ENCODE measurements around the gene CRYBG3.

CRYBG3 gene

DNA sequence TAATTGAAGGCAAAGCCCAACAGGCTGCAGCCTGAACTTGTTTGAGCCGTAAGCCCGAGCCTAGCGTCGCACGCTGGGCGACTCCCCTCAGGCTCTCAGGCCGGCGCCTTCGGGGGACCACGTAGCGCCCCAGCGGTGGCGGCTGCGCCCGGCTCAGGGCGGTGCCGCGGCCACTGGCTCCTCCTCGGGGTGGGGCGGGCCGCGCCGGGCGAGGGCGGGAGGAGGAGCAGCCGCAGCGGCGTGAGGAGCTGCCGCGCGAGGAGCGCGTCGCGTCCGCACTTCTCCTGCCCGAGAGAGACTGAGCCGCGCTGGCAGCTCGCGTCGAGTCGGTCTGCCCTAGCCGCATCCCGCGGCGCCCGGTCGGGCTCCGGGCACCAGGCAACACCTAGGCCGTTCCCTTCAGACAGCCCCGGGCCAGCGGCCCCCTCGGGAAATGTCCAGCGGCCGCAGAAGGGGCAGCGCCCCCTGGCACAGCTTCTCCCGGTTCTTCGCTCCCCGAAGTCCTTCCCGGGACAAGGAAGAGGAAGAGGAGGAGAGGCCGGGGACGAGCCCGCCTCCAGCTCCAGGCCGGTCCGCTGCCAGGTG lies at the start of gene CRYBG3:
TSS of gene CRYBG3 (plus strand) at position 238 of the 585 bp plus-strand sequence. CDS start at position 434, 196 bp downstream.
- DNase-seq (ENCODE audit: low read depth, low spot score), result no peak
- Histone ChIP-seq H3K9ac (ENCODE audit: insufficient read length) (peak within 1 kb of the TSS; percentile 60), H3K4me3 (peak within 1 kb of the TSS; percentile 87), H3K36me3 (ENCODE audit: insufficient read depth, low read length) (no peaks in the 10 kb centered on the region), H3K9me3 (ENCODE audit: low read depth, low read length) (no peaks in the 10 kb centered on the region), H3K27ac (no peak within 1 kb of the TSS)
- no peak for TF ChIP-seq EZH2 (IDR thresholded peaks at IDR 0.05)
- peak; percentile 57; the same call in 1 of the 2 replicates for TF ChIP-seq POLR2AphosphoS5 (IDR thresholded peaks at IDR 0.05; ENCODE audit: borderline replicate concordance, low read depth, low read length)
- peak; percentile 50 for TF ChIP-seq FOXP2 (optimal IDR thresholded peaks at IDR 0.05; ENCODE audit: control extremely low read depth, extremely low read length, insufficient read depth)

DNA sequence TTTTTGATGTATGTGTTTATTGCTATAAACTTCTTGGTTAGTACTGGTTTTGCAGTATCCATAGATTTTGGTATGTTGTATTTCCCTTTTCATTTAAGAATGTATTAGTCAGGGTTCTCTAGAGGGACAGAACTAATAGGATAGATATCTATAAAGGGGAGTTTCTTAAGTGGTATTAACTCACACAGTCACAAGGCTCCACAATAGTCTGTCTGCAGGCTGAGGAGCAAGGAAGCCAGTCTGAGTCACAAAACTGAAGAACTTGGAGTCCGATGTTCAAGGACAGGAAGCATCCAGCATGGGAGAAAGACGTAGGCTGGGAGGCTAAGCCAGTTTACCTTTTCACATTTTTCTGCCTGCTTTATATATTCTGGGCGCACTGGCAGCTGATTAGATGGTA lies 48.9 kb upstream of the CRYBG3 start:
- H3K9me3 ChIP-seq (ENCODE audit: low read depth, low read length), result no peaks in the 10 kb centered on the region
- DNase-seq (ENCODE audit: low read depth, low spot score), result no peak
- H3K9ac ChIP-seq (ENCODE audit: insufficient read length), result no peak overlapping the region
- H3K36me3 ChIP-seq (ENCODE audit: insufficient read depth, low read length), result peaks cover 17% of the 10 kb centered on the region
- H3K27ac ChIP-seq, result no peak overlapping the region
- TF ChIP-seq FOXP2 (optimal IDR thresholded peaks at IDR 0.05; ENCODE audit: control extremely low read depth, extremely low read length, insufficient read depth) (no peak), POLR2AphosphoS5 (IDR thresholded peaks at IDR 0.05; ENCODE audit: borderline replicate concordance, low read depth, low read length) (no peak), EZH2 (IDR thresholded peaks at IDR 0.05) (no peak)
- H3K4me3 ChIP-seq, result no peak overlapping the region

DNA sequence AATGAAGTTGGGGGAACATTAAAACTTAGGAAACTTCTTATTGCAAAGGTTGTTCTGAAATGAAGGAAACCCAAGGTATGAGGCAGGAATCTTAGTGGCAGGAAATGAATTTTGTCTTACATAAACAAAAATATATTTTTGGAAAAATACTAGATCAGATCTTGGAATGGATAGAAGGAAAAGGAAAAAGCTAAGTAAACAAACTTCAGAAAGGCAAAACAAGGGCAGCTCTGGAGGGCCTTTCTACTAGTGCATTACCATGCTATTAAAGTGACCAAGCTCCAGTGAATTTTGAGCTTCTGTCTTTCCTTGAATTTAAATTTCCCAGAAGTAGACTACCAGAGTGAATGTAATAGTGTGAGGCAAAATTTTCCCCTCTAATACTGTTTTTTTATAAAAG lies 43.7 kb upstream of the CRYBG3 start:
- Histone ChIP-seq H3K4me3 (no peak overlapping the region), H3K36me3 (ENCODE audit: insufficient read depth, low read length) (no peaks in the 10 kb centered on the region), H3K9me3 (ENCODE audit: low read depth, low read length) (no peaks in the 10 kb centered on the region), H3K27ac (no peak overlapping the region), H3K9ac (ENCODE audit: insufficient read length) (no peak overlapping the region)
- TF ChIP-seq FOXP2 (optimal IDR thresholded peaks at IDR 0.05; ENCODE audit: control extremely low read depth, extremely low read length, insufficient read depth) (no peak), EZH2 (IDR thresholded peaks at IDR 0.05) (no peak), POLR2AphosphoS5 (IDR thresholded peaks at IDR 0.05; ENCODE audit: borderline replicate concordance, low read depth, low read length) (no peak)
- no peak for DNase-seq (ENCODE audit: low read depth, low spot score)

DNA sequence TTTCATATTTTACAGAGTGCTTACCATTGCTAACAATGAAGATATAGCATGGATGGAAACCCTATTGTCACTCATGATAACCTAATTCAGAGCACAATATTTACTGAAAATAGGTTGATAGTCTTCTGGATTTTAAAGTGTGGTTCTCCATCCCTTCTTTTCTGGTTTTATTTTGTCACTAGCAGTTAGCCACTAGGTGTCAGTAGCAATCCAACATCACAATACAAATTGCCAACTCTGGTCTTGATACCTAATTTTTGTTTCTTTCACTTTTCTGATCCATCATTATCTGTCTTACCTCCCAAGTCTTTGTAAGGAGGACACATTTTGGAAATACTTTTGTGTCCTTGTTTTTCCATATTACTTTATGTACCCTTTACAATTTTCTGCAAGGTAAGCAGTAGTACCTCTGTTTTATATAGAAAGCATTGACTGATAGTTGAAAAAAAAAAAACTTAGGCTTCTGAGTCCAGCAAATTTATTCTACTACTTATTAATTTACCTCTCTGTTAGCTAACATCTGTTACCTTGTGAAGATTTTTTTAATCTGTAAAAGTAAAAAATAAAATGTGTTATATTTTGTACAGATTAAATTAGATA lies 28.3 kb upstream of the CRYBG3 start:
- DNase-seq (ENCODE audit: low read depth, low spot score), result peak; percentile 16
- no peak for TF ChIP-seq POLR2AphosphoS5 (IDR thresholded peaks at IDR 0.05; ENCODE audit: borderline replicate concordance, low read depth, low read length)
- no peak for TF ChIP-seq FOXP2 (optimal IDR thresholded peaks at IDR 0.05; ENCODE audit: control extremely low read depth, extremely low read length, insufficient read depth)
- no peak for TF ChIP-seq EZH2 (IDR thresholded peaks at IDR 0.05)
- no peak overlapping the region for H3K9ac ChIP-seq (ENCODE audit: insufficient read length)
- H3K27ac ChIP-seq, result no peak overlapping the region
- H3K9me3 ChIP-seq (ENCODE audit: low read depth, low read length), result no peaks in the 10 kb centered on the region
- no peaks in the 10 kb centered on the region for H3K36me3 ChIP-seq (ENCODE audit: insufficient read depth, low read length)
- H3K4me3 ChIP-seq, result no peak overlapping the region

DNA sequence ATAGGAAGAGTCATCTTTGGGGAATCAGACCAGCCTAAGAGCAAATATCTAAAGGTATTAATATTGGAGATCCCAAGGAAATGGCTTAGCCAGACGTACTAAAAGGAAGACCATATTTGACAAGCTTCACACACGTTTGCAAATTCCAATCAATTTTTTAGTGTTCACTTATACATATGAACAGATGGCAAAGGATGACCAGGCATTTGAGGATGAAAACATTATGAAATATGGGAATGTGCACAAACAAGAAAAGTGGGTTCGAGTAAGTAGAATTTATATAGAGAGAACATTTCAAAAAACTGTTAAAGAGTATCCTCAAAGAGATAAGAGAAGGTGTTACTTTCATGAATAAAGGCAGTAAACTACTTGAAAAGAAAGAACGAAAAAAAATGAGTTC lies 25.9 kb upstream of the CRYBG3 start:
- no peak for TF ChIP-seq FOXP2 (optimal IDR thresholded peaks at IDR 0.05; ENCODE audit: control extremely low read depth, extremely low read length, insufficient read depth)
- no peak for TF ChIP-seq POLR2AphosphoS5 (IDR thresholded peaks at IDR 0.05; ENCODE audit: borderline replicate concordance, low read depth, low read length)
- TF ChIP-seq EZH2 (IDR thresholded peaks at IDR 0.05), result no peak
- no peak for DNase-seq (ENCODE audit: low read depth, low spot score)
- H3K9ac ChIP-seq (ENCODE audit: insufficient read length), result no peak overlapping the region
- H3K27ac ChIP-seq, result no peak overlapping the region
- H3K36me3 ChIP-seq (ENCODE audit: insufficient read depth, low read length), result no peaks in the 10 kb centered on the region
- H3K9me3 ChIP-seq (ENCODE audit: low read depth, low read length), result no peaks in the 10 kb centered on the region
- no peak overlapping the region for H3K4me3 ChIP-seq

DNA sequence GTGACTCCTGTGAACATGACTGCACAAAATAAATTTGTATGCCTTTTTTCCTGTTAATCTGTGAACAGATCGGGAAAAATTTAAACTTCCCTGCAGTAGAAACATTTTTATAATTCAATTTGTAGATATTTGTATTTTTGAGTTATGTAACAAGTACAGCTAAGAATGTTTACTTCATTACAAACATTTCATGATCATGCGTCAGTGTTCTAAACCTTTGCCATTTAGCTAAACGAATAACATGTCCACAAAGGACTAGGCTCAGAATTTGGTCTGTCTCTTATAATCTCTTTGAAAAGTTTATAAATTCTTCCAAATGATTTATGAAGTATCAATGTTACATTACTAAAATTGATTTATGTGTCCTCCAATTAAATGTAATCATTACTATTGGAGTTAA lies 17.3 kb upstream of the CRYBG3 start:
- DNase-seq (ENCODE audit: low read depth, low spot score), result no peak
- TF ChIP-seq POLR2AphosphoS5 (IDR thresholded peaks at IDR 0.05; ENCODE audit: borderline replicate concordance, low read depth, low read length) (no peak), EZH2 (IDR thresholded peaks at IDR 0.05) (no peak), FOXP2 (optimal IDR thresholded peaks at IDR 0.05; ENCODE audit: control extremely low read depth, extremely low read length, insufficient read depth) (no peak)
- no peak overlapping the region for H3K27ac ChIP-seq

DNA sequence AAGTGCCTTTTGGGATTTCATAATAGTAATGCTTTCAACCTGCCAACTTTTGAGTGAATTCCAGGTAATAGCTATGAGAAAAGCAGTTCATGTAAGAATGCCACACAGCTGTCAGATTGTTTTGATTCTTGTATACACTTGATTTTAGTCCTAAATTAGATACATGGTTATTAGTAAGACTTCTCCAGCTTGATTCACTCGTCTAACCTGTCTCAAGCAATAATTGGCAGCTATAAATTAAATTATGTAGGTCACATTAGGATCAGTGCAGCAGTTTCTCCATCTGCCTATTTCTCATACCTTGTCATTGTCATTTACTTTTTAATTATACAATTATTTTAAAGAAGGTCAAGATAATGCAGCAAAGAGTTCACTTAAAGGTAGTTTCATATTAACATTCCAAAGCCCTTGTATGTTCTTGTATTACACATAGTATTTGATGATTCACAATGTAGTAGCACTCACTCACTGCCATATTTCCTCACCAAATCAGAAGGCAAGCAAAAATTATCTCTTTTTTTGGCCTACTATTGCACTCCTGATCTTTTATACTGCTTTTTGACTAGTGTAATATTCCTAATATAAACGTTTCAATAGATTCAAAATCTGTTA lies 10.9 kb upstream of the CRYBG3 start:
- DNase-seq (ENCODE audit: low read depth, low spot score), result no peak
- Histone ChIP-seq H3K9ac (ENCODE audit: insufficient read length) (no peak overlapping the region), H3K4me3 (no peak overlapping the region), H3K27ac (no peak overlapping the region), H3K36me3 (ENCODE audit: insufficient read depth, low read length) (no peaks in the 10 kb centered on the region), H3K9me3 (ENCODE audit: low read depth, low read length) (no peaks in the 10 kb centered on the region)
- TF ChIP-seq EZH2 (IDR thresholded peaks at IDR 0.05), result no peak
- TF ChIP-seq FOXP2 (optimal IDR thresholded peaks at IDR 0.05; ENCODE audit: control extremely low read depth, extremely low read length, insufficient read depth), result no peak
- TF ChIP-seq POLR2AphosphoS5 (IDR thresholded peaks at IDR 0.05; ENCODE audit: borderline replicate concordance, low read depth, low read length), result no peak

More for the DNA sequence above, 17.3 kb upstream of the CRYBG3 start:
- no peak overlapping the region for H3K9ac ChIP-seq (ENCODE audit: insufficient read length)
- H3K9me3 ChIP-seq (ENCODE audit: low read depth, low read length), result no peaks in the 10 kb centered on the region
- no peak overlapping the region for H3K4me3 ChIP-seq
- H3K36me3 ChIP-seq (ENCODE audit: insufficient read depth, low read length), result no peaks in the 10 kb centered on the region

DNA sequence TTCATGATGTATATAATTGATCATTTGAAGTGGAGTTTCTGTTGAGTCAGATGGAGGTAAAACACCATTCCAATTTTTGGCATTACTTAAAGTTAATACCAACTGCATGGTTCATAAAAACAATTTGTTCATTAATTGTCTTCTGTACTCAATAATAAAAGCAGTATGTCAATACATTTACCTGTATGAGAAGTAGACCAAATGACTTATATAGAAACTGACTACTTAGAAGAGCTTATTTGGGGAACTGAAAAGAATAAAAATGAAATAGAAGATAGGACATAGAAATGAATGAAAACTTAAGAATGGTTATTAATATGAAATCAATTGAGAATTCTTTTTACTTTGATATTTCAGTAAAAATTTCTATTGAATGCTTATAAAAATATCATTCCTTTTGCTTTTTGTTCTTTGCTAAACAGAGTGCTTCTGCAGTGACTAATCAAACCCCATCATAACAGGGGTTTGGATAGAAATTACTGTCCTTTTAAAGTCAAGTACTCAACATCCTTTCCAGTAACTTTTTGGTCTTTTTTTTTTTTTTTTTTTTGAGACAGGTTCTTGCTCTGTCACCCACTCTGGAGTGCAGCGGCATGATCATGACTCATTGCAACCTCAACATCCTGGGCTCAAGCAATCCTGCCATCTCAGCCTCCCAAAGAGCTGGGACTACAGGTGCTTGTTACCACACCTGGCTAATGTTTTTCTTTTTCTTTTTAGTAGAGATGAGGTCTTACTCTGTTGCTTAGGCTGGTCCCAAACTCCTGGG lies 6.5 kb upstream of the CRYBG3 start:
- H3K9me3 ChIP-seq (ENCODE audit: low read depth, low read length), result no peaks in the 10 kb centered on the region
- TF ChIP-seq EZH2 (IDR thresholded peaks at IDR 0.05) (no peak), FOXP2 (optimal IDR thresholded peaks at IDR 0.05; ENCODE audit: control extremely low read depth, extremely low read length, insufficient read depth) (no peak), POLR2AphosphoS5 (IDR thresholded peaks at IDR 0.05; ENCODE audit: borderline replicate concordance, low read depth, low read length) (no peak)
- DNase-seq (ENCODE audit: low read depth, low spot score), result no peak
- no peak overlapping the region for H3K9ac ChIP-seq (ENCODE audit: insufficient read length)
- no peak overlapping the region for H3K27ac ChIP-seq
- H3K36me3 ChIP-seq (ENCODE audit: insufficient read depth, low read length), result no peaks in the 10 kb centered on the region
- H3K4me3 ChIP-seq, result no peak overlapping the region
